DMS79 treated with DMSO at 0.1 percent for 48 hours (cell line): ENCODE results near the gene TTYH2.
"Not testable (repeated sequence)": the region's sequence is repeated elsewhere in the genome, so short reads cannot be mapped to it uniquely, and the experiment has no call there.

ENCODE experiments used
- DNase-seq: peaks from one replicate; lab custom pipeline; 2025; lab: John Stamatoyannopoulos, UW

Gene TTYH2, protein sequence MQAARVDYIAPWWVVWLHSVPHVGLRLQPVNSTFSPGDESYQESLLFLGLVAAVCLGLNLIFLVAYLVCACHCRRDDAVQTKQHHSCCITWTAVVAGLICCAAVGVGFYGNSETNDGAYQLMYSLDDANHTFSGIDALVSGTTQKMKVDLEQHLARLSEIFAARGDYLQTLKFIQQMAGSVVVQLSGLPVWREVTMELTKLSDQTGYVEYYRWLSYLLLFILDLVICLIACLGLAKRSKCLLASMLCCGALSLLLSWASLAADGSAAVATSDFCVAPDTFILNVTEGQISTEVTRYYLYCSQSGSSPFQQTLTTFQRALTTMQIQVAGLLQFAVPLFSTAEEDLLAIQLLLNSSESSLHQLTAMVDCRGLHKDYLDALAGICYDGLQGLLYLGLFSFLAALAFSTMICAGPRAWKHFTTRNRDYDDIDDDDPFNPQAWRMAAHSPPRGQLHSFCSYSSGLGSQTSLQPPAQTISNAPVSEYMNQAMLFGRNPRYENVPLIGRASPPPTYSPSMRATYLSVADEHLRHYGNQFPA

DNA sequence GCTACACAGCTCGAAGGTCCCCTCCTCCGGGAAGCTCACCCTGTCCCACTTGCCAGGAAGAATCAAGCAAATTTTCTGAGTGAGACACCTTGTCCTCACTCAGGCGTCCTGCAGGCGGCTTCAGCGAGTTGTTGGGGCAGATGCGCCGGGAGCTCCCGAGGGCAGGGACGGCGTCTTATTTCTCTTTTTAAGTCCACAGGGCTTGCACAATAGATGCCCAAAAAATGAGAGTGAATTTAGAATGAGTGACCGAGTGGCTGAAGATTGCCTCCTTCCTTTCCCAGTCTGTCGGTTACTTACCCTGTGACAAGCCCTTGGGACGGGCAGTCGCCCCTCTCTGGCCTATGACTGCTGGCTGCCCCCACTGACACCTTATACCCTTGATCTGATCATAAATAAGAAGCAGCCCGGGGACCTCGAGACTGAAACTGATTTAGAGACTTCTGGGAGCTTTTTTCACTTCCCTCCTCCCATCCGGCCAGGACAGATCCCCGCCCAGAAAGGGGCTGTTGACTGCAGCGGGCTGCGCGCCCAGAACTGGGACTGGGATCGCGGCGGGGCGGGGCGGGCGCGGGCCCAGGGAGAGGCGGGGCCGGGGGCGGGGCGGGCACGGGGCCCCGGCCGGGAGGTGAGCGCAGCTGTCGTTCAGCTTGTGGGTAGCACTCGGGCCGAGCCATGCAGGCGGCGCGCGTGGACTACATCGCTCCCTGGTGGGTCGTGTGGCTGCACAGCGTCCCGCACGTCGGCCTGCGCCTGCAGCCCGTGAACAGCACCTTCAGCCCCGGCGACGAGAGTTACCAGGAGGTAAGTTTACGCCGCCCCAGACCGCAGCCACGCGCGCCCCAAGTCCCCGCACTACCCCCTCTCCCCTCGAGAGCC, at the start of gene TTYH2:
TTYH2 (plus strand) TSS at position 659 of the 879 bp plus-strand sequence; CDS start at position 676, 17 bp downstream.
- peak; percentile 45 for DNase-seq

DNA sequence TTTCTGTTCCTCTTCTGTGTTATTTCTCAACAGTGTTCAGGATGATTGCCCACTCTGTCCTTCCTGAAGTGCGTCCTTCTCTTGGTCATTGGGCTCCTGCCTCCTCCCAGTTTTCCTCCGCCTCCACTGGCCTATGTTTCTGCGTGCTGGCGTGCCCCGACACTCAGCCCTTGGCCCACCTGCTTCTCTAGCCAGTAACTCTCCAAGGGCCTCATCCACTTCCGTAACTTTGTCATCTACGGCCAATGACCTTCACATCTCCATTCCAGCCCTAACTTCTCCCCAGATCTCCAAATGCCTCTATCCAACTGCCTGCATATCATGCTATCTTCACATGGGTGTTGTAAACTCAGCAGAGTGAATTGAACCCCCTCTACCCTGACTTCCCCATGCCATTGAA, 49.5 kb upstream of the TTYH2 start:
- no peak for DNase-seq

DNA sequence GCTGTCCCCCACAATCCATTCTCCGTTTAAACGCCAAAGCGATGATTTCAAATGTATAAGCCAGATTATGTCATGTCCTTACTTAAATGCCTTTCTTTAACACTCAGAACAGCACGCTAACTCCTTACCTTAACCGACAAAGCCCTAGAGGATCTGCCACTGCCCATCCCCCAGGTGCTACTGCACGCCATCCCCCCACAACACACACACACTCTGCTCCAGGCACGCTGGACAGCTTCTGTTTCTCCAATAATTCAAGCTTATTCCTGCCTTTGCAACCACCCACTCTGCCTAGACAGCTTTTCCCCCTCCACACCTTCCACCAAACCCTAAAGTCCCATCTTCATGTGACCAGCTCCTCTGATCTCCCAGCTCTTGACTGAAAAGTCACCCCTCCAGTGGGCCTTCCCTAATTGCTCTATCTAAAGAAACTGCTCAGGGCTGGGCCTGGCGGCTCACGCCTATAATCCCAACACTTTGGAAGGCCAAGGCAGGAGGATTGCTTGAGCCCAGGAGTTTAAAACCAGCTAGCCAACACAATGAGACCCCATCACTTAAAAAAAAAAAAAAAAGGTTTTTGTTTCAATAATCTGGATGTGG, 48.8 kb upstream of the TTYH2 start:
- DNase-seq = no peak

DNA sequence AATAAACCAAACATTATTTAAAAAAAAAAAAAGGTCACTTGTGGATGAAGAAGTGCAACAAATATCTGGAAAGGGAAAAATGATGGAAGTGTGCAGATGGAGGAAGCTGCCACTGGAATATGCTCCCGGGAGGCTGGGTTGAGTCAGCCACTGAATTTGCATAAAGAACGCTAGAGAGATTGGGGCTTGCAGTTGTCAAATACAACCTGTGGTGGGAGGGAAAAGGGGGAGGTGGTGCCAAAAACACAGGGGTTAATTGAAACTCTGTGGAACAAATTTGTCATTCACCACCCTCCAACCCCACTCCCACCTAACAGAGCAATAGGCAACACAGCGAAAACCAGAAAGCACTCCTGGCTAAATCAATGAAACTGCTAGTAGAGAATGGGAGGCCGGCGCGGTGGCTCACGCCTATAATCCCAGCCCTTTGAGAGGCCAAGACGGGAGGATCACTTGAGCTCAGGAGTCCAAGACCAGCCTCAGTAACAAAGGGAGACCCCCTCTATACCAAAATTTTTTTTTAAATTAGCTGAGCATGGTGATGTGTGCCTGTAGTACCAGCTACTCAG, 47.5 kb upstream of the TTYH2 start:
- DNase-seq = no peak

DNA sequence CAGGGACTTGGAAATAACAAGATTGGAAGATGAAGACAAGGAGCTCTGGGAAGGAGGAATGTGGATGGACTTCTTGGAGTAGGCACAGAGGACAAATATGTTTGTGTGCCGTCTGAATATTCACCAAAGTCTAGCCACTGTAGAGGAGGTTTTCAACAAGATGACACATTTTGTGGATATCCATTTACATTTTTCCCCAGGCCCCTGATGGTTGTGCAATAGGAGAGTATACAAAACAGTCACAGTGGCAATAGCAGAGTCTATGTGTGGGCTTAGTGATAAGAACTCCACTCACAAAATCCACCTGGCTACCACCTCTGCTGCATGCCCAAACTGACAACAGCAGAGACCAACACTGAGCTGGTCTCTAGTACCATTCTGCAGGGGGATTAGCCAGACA, 42.4 kb upstream of the TTYH2 start:
- no peak for DNase-seq

DNA sequence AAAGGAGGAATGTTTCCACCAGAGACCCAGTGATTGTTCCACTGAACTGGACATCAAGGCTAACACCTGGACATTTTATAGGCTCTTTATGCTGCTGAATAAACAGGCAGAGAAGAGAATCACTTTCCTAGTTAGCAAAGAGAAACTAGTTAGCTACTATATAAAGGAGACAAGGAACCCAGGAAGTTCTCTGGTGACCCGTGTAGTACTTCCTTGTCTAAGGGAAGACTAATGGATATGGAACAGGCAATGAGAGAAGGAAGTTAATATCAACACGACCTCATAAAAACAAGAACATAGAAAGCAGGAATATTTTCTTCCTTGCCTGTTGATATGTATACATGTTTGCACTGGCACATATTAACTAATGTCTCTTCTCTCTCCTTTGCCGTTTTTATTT, 40.7 kb upstream of the TTYH2 start:
- no peak for DNase-seq

DNA sequence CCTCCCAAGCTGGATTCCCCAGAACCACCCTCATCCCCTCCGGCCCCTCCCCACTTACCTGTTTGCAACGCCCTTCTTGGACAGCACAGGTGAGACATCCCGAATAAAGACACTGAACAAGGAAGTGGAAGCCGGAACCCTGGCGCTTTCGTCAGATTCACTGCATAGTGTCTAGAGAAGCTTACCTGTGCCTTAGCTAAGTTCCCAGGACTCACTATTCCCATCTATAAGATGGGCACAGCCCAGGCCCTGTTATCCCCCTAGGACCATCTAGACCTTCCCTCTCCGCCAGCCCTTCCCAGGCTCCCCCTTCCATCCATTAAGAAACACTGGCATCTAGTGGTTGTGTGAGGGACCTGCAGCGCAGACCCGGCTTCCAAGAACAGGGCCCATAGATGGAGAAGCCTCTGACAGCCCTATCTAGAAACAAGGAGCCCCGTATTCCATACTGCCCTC, 36.8 kb upstream of the TTYH2 start:
- peak; percentile 43 for DNase-seq

DNA sequence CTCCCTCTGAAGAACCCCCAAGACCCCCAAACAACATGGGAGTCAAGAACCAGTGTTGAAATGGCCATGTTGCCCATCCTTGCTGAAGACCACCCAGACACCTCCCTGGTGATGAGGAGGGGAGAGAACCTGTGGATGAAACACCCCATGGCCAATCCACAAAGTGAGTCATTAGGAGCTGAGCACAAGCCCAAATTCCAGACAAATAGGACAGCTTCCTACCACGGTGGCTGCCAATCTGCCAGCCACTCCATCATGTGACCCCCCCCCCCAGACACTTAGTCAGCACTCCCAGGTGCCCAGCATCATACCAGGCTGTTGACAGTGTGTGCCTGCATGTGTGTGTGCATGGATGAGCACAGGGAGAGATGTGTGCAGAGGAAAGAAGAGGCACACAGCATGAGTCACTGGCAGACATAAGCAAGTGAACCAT, 36.3 kb upstream of the TTYH2 start:
- DNase-seq = no peak

DNA sequence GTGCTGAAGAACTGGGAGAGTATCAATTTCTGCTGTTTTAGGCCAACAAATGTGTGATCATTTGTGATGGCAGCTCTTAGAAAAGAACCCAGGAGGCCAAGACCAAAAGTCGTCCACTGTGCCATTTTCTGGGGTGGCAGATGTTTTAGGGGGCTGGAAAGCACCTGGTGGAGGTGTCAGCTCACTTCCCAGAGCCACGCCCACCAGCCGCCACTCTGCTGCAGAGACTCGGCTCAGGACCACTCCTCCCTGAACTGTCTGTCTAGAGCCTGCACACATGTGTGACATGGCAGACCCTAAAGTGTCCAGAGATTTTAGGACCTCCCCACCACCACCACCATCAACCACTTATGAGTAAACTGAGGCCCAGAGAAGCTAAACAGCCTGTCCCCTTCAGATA, 33.8 kb upstream of the TTYH2 start:
- DNase-seq = no peak

DNA sequence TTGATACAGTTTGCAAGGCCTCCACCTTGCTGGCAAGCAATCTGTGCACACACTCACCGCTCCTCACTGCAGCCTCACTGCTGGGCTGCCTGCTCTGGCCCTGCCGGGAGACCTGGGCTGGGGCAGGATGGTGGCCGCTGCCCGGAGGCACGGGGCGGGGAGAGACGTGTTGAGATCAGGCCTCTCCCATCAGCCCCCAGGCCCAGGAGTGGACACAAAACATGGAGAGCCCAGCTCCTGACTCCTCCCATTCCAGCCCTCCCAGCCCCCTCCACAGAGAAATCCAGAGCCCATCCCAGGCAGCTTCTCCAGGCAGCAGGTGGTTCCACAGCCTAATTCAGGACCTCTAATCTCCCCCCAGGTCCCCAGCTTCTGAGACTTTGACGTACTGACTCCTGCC, 33.0 kb upstream of the TTYH2 start:
- no peak for DNase-seq

DNA sequence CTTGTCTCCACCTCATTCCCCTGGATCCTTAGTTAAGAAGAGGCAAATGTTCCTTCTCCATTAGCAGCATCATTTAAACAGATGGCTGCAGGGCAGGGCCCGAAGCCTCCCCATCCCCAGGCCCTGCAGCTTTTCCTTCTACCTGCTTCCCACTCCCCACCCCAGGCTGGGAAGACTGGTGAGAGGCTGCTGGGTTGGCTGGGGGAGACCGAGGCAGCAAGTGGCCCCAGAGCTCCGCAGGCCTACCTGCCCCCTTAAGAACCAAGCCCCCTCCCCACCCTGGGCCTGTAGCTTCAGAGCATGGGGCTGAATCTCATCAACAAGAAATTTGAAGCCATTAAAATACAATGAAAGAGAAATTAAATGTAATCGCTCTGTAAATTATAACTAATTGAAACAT, 32.0 kb upstream of the TTYH2 start:
- DNase-seq = no peak

DNA sequence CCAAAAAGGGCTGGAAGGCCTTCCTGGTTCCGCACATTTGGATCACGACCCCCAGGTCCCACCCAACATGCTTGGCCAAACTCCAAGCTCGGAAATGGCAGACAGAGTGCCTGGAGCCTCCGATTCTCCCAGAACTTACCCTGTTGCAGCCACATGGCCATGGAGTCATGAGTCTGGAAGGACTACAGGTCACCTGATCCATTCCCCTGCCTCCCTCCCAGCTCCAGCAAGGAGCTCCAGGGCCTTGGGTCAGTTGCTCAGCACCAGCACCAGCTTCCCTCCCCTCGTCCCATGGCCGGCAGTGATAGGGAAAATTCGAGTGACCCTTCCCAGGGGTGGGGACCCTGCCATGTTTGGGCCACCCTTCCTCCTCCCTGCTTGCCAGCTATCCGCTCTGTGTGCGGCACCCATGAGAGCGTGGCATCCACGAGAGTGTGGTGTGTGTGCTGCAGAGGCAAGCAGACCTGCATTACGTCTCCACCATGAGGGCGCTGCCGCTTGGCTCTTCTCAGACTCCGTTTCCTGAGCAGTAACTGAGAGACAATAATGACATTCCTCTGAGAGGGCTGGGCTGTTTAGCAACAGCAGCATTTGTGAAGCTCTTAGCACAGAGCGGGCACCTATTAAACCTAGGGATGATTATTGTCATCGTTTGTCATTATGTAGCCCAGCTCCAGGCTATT, 31.2 kb upstream of the TTYH2 start:
- DNase-seq = no peak

DNA sequence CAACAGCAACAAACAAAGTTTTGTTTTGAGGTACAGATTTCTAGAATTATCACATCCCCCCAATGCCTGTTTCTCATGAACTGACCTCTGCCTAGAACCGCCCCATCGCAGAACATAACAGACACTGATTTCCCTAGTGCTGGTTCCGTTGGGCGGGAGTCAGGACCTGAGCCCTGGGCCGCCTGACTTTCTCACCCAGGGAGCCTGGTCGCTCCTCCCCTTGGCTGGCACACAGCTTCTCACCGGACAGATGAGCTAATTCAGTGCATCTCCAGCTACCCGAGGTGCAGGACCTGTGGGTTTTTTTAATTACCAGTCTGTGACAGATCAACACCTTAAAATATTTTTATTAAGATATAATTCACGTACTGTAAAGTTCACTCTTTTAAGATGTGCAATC, 30.0 kb upstream of the TTYH2 start:
- no peak for DNase-seq

DNA sequence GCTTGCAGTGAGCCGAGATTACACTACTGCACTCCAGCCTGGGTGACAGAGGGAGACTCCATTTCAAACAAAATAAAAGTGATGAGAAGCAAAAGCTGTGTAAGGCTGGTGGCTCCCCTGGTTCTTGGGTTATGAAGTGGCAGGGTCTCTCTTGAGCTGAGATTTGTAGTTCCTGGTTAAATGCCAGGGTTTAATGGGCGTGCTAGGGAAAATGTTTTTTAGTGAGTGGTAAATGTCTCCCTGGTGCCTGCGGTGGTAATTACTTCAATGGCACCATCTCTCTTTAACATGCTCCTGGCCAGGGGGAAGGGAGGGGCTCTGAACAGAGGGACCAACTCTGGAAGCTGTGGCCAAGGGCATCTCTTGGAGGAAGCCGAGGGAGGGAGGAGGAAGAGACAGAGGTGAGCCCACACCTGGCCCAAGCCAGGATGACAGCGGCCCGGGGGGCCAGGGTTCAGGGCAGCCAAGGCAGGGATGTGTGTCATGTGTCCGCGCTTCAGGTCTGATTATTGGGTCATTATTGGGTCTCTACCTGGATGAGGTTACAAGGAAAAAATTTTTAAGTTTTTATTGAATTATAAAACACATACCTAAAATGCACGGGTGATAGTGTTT, 27.7 kb upstream of the TTYH2 start:
- peak; percentile 36 for DNase-seq

DNA sequence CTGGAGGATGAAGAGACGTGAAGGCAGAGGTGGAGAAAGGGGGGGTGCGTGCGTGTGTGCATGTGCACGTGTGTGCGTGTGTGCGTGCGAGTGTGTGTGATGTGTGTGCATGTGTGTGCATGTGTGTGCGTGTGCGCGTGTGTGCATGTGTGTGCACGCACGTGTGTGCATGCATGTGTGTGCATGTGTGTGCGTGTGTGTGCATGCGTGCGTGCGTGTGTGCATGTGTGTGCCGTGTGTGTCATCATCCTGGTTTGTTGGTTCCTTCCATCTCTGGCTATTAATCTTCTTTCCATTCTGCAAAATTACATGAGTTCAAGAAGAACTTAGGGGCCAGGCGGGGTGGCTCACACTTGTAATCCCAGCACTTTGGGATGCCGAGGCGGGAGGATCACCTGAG, 26.9 kb upstream of the TTYH2 start:
- no peak for DNase-seq

DNA sequence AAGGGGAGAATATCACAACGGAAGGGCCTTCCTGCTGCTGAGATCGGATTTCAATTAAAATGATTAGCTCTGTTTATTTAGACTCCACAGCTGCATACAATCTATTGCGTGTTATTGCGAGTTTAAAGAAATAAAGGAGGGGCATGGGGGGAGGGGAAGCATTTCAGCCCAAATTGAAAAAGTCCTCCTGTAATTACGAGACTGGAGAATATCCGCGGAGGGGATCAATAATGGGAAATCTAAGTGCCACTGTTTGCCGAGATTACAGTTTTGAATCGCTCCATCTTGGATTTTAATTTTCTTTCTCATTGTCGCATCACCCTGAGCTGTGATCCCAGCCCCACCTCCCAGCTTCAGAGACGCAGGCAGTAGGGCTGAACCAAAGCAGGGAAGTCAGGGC, 25.6 kb upstream of the TTYH2 start:
- DNase-seq = no peak

DNA sequence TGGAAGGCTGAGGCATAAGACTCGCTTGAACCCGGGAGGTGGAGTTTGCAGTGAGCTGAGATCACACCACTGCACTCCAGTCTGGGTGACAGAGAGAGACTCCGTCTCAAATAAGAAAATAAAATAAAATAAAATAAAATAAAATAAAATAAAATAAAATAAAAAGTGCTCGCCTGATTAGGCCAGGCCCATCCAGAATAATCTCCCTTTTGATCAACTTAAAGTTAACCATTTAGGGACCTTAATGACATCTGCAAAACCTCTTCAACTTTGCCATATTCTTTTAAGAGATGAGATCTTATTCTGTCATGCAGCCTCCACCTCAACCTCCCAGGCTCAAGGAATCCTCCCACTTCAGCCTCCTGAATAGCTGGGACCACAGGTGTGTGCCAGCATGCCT, 24.7 kb upstream of the TTYH2 start:
- DNase-seq = not testable (repeated sequence)

DNA sequence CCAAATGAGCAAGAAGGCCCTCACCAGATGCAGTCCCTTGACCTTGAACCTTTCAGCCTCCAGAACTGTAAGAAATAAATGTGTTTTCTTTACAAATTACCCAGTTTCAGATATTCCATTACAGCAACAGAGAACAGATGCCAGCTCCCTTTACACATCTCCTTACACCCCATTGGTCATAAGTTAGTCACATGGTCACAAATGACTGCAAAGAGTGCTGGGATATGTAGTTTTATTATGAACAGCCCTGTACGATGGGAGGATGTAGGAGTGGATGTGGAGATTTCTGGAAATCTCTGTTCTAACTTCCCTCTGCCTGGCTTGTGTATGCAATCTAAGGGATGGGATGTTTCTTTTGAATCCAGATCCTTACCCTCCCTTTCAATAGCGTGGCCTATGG, 23.2 kb upstream of the TTYH2 start:
- DNase-seq = no peak

DNA sequence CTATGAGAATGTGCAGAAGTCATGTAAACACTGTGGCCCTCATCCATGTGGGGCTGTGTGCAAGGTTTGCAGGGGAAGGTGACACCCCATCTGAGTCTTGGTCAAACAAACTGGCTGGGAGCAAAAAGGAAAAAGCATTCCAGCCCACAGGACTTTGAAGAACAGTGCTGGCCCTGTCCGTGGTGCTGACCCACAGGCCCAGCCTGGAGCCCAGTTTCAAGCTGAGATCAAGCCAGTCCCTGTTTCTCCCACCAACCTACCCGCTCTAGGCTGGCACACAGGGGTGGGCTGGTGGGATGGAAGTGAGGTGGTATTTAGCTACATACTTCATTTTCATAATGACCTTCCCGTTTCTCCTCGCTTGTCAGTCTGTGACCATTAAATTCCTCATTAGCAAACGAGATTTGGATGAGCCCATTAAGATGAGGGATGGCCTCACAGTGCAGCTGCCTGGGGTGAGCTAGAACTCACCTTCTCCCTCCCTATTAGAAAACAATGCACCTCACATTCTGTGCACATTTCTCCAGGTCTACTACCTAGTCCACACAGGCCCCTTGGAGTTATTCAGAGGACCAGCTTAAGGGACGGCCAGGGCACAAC, 22.5 kb upstream of the TTYH2 start:
- DNase-seq = no peak

DNA sequence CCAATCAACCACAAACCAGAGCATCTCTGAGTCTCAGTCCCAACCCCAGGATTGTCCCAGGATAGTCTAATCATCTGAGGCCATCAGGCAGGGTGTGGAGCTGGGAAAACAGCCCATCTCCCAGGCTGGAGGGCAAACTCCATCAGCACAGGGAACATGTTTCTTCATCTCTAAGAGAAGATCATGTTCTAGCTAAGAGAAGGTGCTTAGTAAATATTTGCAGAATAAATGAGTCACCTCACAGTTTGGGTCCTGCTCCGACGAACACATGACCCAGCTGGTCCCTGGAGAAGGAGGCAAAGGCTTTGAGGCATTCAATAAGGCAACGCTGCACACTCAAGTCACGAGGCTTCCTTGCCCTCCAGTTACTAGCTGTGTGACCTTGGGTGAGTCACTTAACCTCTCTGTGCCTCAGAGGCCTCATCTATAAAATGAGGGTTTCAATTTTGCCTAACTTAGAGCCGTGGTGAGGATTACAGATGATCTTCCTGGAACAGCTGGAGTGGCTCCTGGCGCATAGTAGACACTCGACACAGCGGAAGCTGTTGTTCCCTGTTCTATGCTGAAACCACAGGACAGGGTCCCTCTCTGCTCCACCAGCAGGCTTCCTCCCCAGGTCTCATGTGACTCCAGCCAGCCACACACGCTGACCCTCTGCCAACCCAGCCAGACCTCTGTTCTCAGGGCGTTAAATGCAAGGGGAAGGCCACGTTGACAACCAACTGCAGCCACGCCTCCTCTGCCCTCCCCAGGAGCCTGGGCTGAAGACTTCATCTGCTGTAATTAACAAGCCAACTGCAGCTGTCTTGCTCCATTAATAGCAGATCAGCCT, 20.2 kb upstream of the TTYH2 start:
- DNase-seq = peak; percentile 23
